Natural killer cell (primary cell): ENCODE measurements around the gene CCDC88C. TPM values are rescaled to one million over a fixed set of nuclear protein-coding genes. Genes with fewer than 3 reads are reported as not detected.
A peak's percentile ranks its signal among the peaks of the same experiment; 100 is the strongest.

Experiments
- ATAC-seq, 3 donors: fragments of 150-1000 bp in 2 of 3; fragments of 200-7000 bp in 1 of 3; cut with Tn5 transposase; 1 replicate in 1 of 3; 2 replicates in 2 of 3; pipeline ENCODE4 v1.10.0; 2021; ENCODE audit warnings: mild to moderate bottlenecking in 2 of 3, moderate library complexity in 2 of 3
- DNase-seq, 2 donors: peaks; one replicate each; pipeline versions ENCODE4 v3.0.0 to v3.0.0-alpha.2; 2013 to 2021; ENCODE audit warnings: mixed read lengths in 1 of 2
- H3K27ac ChIP-seq: one replicate; pipeline ENCODE4 v1.5.1; 2013; ENCODE audit warnings: mild to moderate bottlenecking, low read length
- H3K27me3 ChIP-seq: one replicate; pipeline ENCODE4 v1.6.1; 2013; ENCODE audit warnings: low read length; ENCODE audit not compliant: control insufficient read depth, insufficient read depth
- H3K36me3 ChIP-seq: one replicate; pipeline ENCODE4 v1.6.1; 2013; ENCODE audit warnings: low read length; ENCODE audit not compliant: control insufficient read depth, insufficient read depth
- H3K4me1 ChIP-seq: one replicate; pipeline ENCODE4 v1.6.1; 2013; ENCODE audit warnings: low read length; ENCODE audit not compliant: control insufficient read depth, insufficient read depth
- H3K4me3 ChIP-seq: one replicate; pipeline ENCODE4 v1.5.1; 2013; ENCODE audit warnings: low read length
- H3K9me3 ChIP-seq: one replicate; pipeline ENCODE4 v1.6.1; 2013; ENCODE audit warnings: low read length; ENCODE audit not compliant: control insufficient read depth, insufficient read depth
- H3K27ac Mint-ChIP-seq, 2 donors: one replicate each; pipeline ENCODE4 v1.8.0; 2022; ENCODE audit warnings: mild to moderate bottlenecking in 2 of 2, mixed read lengths in 2 of 2, moderate library complexity in 1 of 2
- H3K27me3 Mint-ChIP-seq, 2 donors: one replicate each; pipeline ENCODE4 v1.8.0; 2022; ENCODE audit warnings: low read depth in 2 of 2, mixed read lengths in 2 of 2
- H3K36me3 Mint-ChIP-seq: one replicate; pipeline ENCODE4 v1.8.0; 2022; ENCODE audit warnings: mixed read lengths
- H3K4me1 Mint-ChIP-seq, 2 donors: one replicate each; pipeline ENCODE4 v1.8.0; 2022; ENCODE audit warnings: mixed read lengths in 2 of 2
- H3K4me3 Mint-ChIP-seq: one replicate; pipeline ENCODE4 v1.8.0; 2022; ENCODE audit warnings: mild to moderate bottlenecking, moderate library complexity, mixed read lengths
- H3K9me3 Mint-ChIP-seq, 2 donors: one replicate each; pipeline ENCODE4 v1.8.0; 2022; ENCODE audit warnings: mixed read lengths in 2 of 2
- WGBS: methylation state at CpG from one replicate; pipeline ENCODE4 v1.1.7; 2013; ENCODE audit warnings: missing lambda C conversion rate; ENCODE audit not compliant: insufficient coverage; 5-methylcytosine and 5-hydroxymethylcytosine counted together
- intact Hi-C: fragments of 100-400 bp; cut with micrococcal nuclease; formaldehyde crosslinking; loops from one replicate; pipeline ENCODE4 v1.14.2; 2022
- total RNA-seq, 4 donors: library from RNA; stranded (reverse); fragments of 120-200 nt in 1 of 4; gene quantifications; one replicate each; pipeline versions ENCODE4 v1.2.3 to v1.2.4, GENCODE V29; 2013 to 2022
- TF ChIP-seq, protein P1 (sequence below): fragments of 200-600 bp; IDR thresholded peaks from one replicate; pipeline ENCODE4 v1.8.0; 2022; ENCODE audit warnings: antibody characterized with exemption

CCDC88C gene
- total RNA-seq, 3 donors from 2014 or later (not counting 1 experiment from before 2014, with no cell fraction given): 432 to 516 (median 438) TPM

DNA sequence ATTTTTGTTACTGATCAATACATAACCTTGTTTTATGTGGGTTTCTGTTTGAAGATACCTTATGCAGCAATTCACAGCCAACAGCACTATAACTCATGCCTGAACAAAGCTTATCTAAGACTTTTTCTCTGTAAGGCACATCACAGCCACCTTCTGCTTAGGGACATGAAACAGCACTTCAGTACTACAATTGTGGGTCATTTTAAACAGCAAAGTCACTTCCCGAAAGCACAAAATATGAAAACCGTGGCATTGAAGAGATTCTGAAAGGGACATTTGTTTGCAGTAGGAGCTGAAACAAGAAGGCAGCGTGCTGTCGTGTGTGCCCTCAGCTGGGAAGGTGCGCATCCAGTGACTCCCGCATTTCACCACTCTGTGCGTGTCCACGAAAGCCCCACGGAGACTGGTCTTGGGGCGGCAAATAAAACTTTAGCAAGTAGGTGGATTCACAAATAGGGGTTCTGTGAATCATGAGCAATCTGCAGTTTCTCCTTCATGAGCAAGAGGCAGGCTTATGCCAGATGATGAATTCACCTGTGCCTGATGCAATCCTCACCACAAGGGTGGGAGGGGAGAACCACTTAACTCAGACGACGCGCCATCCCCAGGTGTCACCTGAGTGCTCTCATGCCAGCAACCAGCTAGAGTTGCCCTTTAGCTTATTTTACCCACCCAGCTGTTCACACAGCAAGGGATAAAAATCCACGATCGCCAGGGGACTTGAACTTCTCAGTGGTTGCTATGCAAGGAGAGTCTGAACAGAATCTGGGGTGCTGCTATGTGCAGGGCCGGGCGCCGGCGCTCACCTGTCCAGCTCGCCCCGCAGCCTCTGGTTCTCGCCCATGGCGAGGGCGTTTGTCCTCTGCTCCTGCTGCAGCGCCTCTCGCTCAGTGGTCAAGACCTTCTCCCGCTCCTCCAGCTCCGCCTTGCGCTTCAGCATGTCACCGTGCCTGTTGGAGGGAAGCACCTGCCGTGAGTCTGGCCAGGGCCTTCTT lies 118.2 kb downstream of the CCDC88C start:
- Histone ChIP-seq H3K27me3 (no peaks in the 10 kb centered on the region), H3K9me3 (no peaks in the 10 kb centered on the region), H3K27ac (no peak overlapping the region), H3K4me3 (no peak overlapping the region), H3K36me3 (peaks cover 93% of the 10 kb centered on the region), H3K4me1 (no peaks in the 10 kb centered on the region)
- TF ChIP-seq, protein P1, sequence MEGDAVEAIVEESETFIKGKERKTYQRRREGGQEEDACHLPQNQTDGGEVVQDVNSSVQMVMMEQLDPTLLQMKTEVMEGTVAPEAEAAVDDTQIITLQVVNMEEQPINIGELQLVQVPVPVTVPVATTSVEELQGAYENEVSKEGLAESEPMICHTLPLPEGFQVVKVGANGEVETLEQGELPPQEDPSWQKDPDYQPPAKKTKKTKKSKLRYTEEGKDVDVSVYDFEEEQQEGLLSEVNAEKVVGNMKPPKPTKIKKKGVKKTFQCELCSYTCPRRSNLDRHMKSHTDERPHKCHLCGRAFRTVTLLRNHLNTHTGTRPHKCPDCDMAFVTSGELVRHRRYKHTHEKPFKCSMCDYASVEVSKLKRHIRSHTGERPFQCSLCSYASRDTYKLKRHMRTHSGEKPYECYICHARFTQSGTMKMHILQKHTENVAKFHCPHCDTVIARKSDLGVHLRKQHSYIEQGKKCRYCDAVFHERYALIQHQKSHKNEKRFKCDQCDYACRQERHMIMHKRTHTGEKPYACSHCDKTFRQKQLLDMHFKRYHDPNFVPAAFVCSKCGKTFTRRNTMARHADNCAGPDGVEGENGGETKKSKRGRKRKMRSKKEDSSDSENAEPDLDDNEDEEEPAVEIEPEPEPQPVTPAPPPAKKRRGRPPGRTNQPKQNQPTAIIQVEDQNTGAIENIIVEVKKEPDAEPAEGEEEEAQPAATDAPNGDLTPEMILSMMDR: no peak
- Mint-ChIP-seq H3K36me3 (peaks cover 25% of the 10 kb centered on the region), H3K4me1 (peaks cover 12 to 18% of the 10 kb centered on the region in 2 donors), H3K9me3 (no peaks in the 10 kb centered on the region), H3K27ac (peak overlapping the region in 1 of 2 donors; percentile 72), H3K4me3 (no peak overlapping the region), H3K27me3 (no peaks in the 10 kb centered on the region)
- 91% methylated on average over 31 of the region's 31 CpGs for WGBS
- no peak for ATAC-seq
- intact Hi-C loops: no loop called here
- DNase-seq: no peak

GRCh38 chr14:91298576-91298975 lies 119.0 kb downstream of the CCDC88C start:
- intact Hi-C loops: no loop called here
- Histone ChIP-seq H3K27me3 (no peaks in the 10 kb centered on the region), H3K9me3 (no peaks in the 10 kb centered on the region), H3K36me3 (peaks cover 93% of the 10 kb centered on the region), H3K4me1 (peaks cover under 1% of the 10 kb centered on the region), H3K27ac (no peak overlapping the region), H3K4me3 (no peak overlapping the region)
- TF ChIP-seq, protein P1: no peak
- 93% methylated on average over 11 of the region's 11 CpGs for WGBS
- Mint-ChIP-seq H3K4me1 (peaks cover 14 to 18% of the 10 kb centered on the region in 2 donors), H3K9me3 (no peaks in the 10 kb centered on the region), H3K36me3 (peaks cover 25% of the 10 kb centered on the region), H3K27me3 (no peaks in the 10 kb centered on the region), H3K27ac (peak overlapping the region in 1 of 2 donors; percentile 72), H3K4me3 (no peak overlapping the region)
- DNase-seq (no peak), ATAC-seq (no peak)

DNA sequence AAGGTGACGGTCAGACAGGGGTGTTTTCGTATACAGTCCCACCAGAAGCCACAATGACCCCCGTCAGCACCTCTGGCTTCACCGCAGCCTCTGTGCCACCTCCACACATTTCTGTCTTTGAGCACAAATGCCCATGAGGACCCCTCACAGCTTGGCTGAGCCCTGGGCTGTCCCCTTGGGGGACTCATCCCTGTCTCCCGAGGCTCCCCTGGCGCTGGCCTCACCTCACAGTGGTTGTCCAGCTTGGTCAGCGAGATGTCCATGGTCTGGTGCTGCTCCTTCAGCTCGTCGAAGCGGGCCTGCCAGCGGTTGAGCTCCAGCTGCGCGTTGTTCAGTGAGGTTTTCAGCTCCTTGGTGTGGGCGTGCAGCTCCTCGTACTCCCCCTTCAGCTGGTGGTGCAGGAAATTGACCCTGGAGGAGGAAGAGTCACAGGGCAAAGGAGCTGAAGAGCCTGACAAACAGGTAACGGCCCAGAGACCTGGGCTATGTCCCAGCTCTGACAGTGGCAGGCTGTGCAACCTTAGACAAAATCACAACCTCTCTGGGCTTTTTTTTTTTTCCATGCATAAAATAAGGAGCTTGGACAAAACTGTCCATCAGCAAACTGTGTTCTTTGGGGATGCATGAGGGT lies 120.4 kb downstream of the CCDC88C start:
- no peaks in the 10 kb centered on the region for H3K9me3 Mint-ChIP-seq
- no peak overlapping the region for H3K4me3 ChIP-seq
- H3K4me1 ChIP-seq: peaks cover 12% of the 10 kb centered on the region
- no peak overlapping the region for H3K4me3 Mint-ChIP-seq
- no peaks in the 10 kb centered on the region for H3K27me3 ChIP-seq
- no peaks in the 10 kb centered on the region for H3K27me3 Mint-ChIP-seq
- ATAC-seq: no peak
- TF ChIP-seq, protein P1: no peak
- peaks cover 96% of the 10 kb centered on the region for H3K36me3 ChIP-seq
- 97% methylated on average over 16 of the region's 16 CpGs for WGBS
- H3K27ac Mint-ChIP-seq: peak overlapping the region; percentile 58 to 72
- H3K36me3 Mint-ChIP-seq: peaks cover 25% of the 10 kb centered on the region
- intact Hi-C loops: no loop called here
- H3K27ac ChIP-seq: no peak overlapping the region
- no peak for DNase-seq
- no peaks in the 10 kb centered on the region for H3K9me3 ChIP-seq
- peaks cover 28% of the 10 kb centered on the region in 2 donors for H3K4me1 Mint-ChIP-seq
